Hepatocyte (in vitro differentiated cells): ENCODE measurements around the gene PKNOX2. TPM values are rescaled to one million over a fixed set of nuclear protein-coding genes. Genes with fewer than 3 reads are reported as not detected.

Experiments used
- DNase-seq: peaks from one replicate; pipeline ENCODE4 v3.0.0-alpha.2; 2016; ENCODE audit warnings: low spot score
- H2AFZ ChIP-seq: fragments of 200-600 bp; sonication (generic); 2 replicates; pipeline ENCODE4 v1.6.0; 2016; ENCODE audit warnings: antibody characterized with exemption, mild to moderate bottlenecking
- H3K27ac ChIP-seq: fragments of 200-600 bp; sonication (generic); 2 replicates; pipeline ENCODE4 v1.5.1; 2016; ENCODE audit warnings: mild to moderate bottlenecking
- H3K27me3 ChIP-seq: fragments of 200-600 bp; sonication (generic); 2 replicates; pipeline ENCODE4 v1.6.1; 2016
- H3K36me3 ChIP-seq: fragments of 200-600 bp; sonication (generic); replicated peaks from 2 replicates; pipeline ENCODE4 v1.5.1; 2016; ENCODE audit warnings: low read depth; ENCODE audit not compliant: insufficient read depth
- H3K4me1 ChIP-seq: fragments of 200-600 bp; sonication (generic); 2 replicates; pipeline ENCODE4 v1.5.1; 2016; ENCODE audit warnings: mild to moderate bottlenecking, moderate library complexity; ENCODE audit not compliant: insufficient read depth
- H3K4me2 ChIP-seq: fragments of 200-600 bp; sonication (generic); 2 replicates; pipeline ENCODE4 v1.6.0; 2016
- H3K4me3 ChIP-seq: fragments of 200-600 bp; sonication (generic); 2 replicates; pipeline ENCODE4 v1.5.1; 2016; ENCODE audit warnings: mild to moderate bottlenecking
- H3K79me2 ChIP-seq: fragments of 200-600 bp; sonication (generic); 2 replicates; pipeline ENCODE4 v1.6.0; 2017; ENCODE audit warnings: mild to moderate bottlenecking
- H3K9me2 ChIP-seq: fragments of 200-600 bp; sonication (generic); replicated peaks from 2 replicates; pipeline ENCODE4 v1.6.0; 2017; ENCODE audit warnings: mild to moderate bottlenecking; ENCODE audit not compliant: insufficient read depth
- H3K9me3 ChIP-seq: fragments of 200-600 bp; sonication (generic); 2 replicates; pipeline ENCODE4 v1.5.1; 2016; ENCODE audit warnings: low read depth, mild to moderate bottlenecking
- H4K20me1 ChIP-seq: fragments of 200-600 bp; sonication (generic); 2 replicates; pipeline ENCODE4 v1.6.0; 2016; ENCODE audit warnings: mild to moderate bottlenecking; ENCODE audit not compliant: insufficient read depth, poor library complexity, severe bottlenecking
- EZH2 ChIP-seq: fragments of 200-600 bp; sonication (generic); IDR thresholded peaks from 2 replicates; pipeline ENCODE4 v1.6.1; 2016; ENCODE audit warnings: antibody characterized with exemption, mild to moderate bottlenecking, borderline replicate concordance
- EZH2phosphoT487 ChIP-seq: fragments of 200-600 bp; sonication (generic); IDR thresholded peaks from one replicate; pipeline ENCODE4 v1.6.1; 2018; ENCODE audit warnings: antibody characterized with exemption, mild to moderate bottlenecking, low read depth, moderate library complexity; ENCODE audit not compliant: unreplicated experiment, severe bottlenecking
- whole genome bisulfite sequencing: methylation state at CpG from one replicate; pipeline ENCODE4 v1.1.6; 2016; ENCODE audit warnings: low lambda C conversion rate; ENCODE audit errors: missing lambda C conversion rate; 5-methylcytosine and 5-hydroxymethylcytosine counted together
- polyA plus RNA-seq: library from polyadenylated mRNA; unstranded; fragments of >200 nt; fragmentation: Nextera tagmentation; extraction: Ambion mirVana; gene quantifications from 2 replicates; pipeline ENCODE4 v1.2.1, GENCODE V29; 2016
- total RNA-seq: library from RNA; depleted of rRNA; stranded (reverse); fragments of >200 nt; gene quantifications from 2 replicates; pipeline ENCODE4 v1.2.3, GENCODE V29; 2014
- TF ChIP-seq, protein P1 (sequence below): fragments of 200-600 bp; sonication (generic); IDR thresholded peaks from 2 replicates; pipeline ENCODE4 v1.5.1; 2016; ENCODE audit warnings: antibody characterized with exemption, mild to moderate bottlenecking; ENCODE audit not compliant: poor library complexity

Gene PKNOX2
- total and polyA plus RNA-seq, 2 experiments from 2014 or later: 3.0 to 3.1 TPM

GRCh38 chr11:125468852-125469251 is 304.3 kb downstream of the PKNOX2 start:
- WGBS: 100% methylated on average over 2 of the region's 2 CpGs
- no peaks in the 10 kb centered on the region for H3K36me3 ChIP-seq
- no peak for DNase-seq
- H3K27me3 ChIP-seq: no peaks in the 10 kb centered on the region
- H3K4me2 ChIP-seq: no peak overlapping the region
- H3K27ac ChIP-seq: no peak overlapping the region
- no peak for TF ChIP-seq EZH2phosphoT487
- TF ChIP-seq, protein P1, sequence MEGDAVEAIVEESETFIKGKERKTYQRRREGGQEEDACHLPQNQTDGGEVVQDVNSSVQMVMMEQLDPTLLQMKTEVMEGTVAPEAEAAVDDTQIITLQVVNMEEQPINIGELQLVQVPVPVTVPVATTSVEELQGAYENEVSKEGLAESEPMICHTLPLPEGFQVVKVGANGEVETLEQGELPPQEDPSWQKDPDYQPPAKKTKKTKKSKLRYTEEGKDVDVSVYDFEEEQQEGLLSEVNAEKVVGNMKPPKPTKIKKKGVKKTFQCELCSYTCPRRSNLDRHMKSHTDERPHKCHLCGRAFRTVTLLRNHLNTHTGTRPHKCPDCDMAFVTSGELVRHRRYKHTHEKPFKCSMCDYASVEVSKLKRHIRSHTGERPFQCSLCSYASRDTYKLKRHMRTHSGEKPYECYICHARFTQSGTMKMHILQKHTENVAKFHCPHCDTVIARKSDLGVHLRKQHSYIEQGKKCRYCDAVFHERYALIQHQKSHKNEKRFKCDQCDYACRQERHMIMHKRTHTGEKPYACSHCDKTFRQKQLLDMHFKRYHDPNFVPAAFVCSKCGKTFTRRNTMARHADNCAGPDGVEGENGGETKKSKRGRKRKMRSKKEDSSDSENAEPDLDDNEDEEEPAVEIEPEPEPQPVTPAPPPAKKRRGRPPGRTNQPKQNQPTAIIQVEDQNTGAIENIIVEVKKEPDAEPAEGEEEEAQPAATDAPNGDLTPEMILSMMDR: no peak
- no peak for TF ChIP-seq EZH2
- H3K9me3 ChIP-seq: no peaks in the 10 kb centered on the region
- H3K4me1 ChIP-seq: no peaks in the 10 kb centered on the region
- no peaks in the 10 kb centered on the region for H3K9me2 ChIP-seq
- H3K4me3 ChIP-seq: no peak overlapping the region
- no peaks in the 10 kb centered on the region for H4K20me1 ChIP-seq
- no peaks in the 10 kb centered on the region for H3K79me2 ChIP-seq
- H2AFZ ChIP-seq: no peak overlapping the region

GRCh38 chr11:125470355-125470754 is 305.8 kb downstream of the PKNOX2 start:
- 85% methylated on average over 2 of the region's 2 CpGs for WGBS
- Histone ChIP-seq H3K4me1 (no peaks in the 10 kb centered on the region), H3K27me3 (no peaks in the 10 kb centered on the region), H3K27ac (no peak overlapping the region), H4K20me1 (no peaks in the 10 kb centered on the region), H3K36me3 (no peaks in the 10 kb centered on the region), H3K9me2 (no peaks in the 10 kb centered on the region), H2AFZ (no peak overlapping the region), H3K79me2 (no peaks in the 10 kb centered on the region), H3K4me2 (no peak overlapping the region), H3K9me3 (no peaks in the 10 kb centered on the region), H3K4me3 (no peak overlapping the region)
- DNase-seq: no peak
- no peak for TF ChIP-seq EZH2phosphoT487
- no peak for TF ChIP-seq EZH2
- TF ChIP-seq, protein P1: no peak

- WGBS: 87% methylated on average over 3 of the region's 3 CpGs
- no peak overlapping the region for H3K27ac ChIP-seq
Observed at GRCh38 chr11:125476721-125477120, 312.2 kb downstream of the PKNOX2 start.

More at GRCh38 chr11:125476721-125477120, 312.2 kb downstream of the PKNOX2 start:
- Histone ChIP-seq H3K27me3 (no peaks in the 10 kb centered on the region), H4K20me1 (no peaks in the 10 kb centered on the region), H3K36me3 (no peaks in the 10 kb centered on the region), H3K4me3 (no peak overlapping the region), H2AFZ (no peak overlapping the region), H3K4me2 (no peak overlapping the region), H3K9me3 (no peaks in the 10 kb centered on the region), H3K79me2 (no peaks in the 10 kb centered on the region), H3K4me1 (no peaks in the 10 kb centered on the region), H3K9me2 (no peaks in the 10 kb centered on the region)
- TF ChIP-seq EZH2phosphoT487 (no peak), EZH2 (no peak)
- TF ChIP-seq, protein P1: no peak
- DNase-seq: no peak
